Raji (cell line): ENCODE measurements around the gene SPOCK2.

Experiments used
- POLR2A ChIP-seq: IDR thresholded peaks from 2 replicates; pipeline ENCODE4 v1.6.1; 2011; ENCODE audit warnings: low read depth, low read length, control low read depth; ENCODE audit not compliant: insufficient read depth

SPOCK2 gene

GRCh38 chr10:72087969-72088888 is at the start of gene SPOCK2:
SPOCK2 (minus strand) TSS chr10:72088551; CDS start chr10:72088328, 223 bp downstream.
- no peak for TF ChIP-seq POLR2A

- no peak for TF ChIP-seq POLR2A
These were observed 49.2 kb upstream of the SPOCK2 start for GRCh38 chr10:72137583-72137982.

GRCh38 chr10:72134785-72135767 is 46.7 kb upstream of the SPOCK2 start:
- no peak for TF ChIP-seq POLR2A

- no peak for TF ChIP-seq POLR2A
These were observed 45.2 kb upstream of the SPOCK2 start for GRCh38 chr10:72133517-72133916.

GRCh38 chr10:72132854-72133253 is 44.5 kb upstream of the SPOCK2 start:
- TF ChIP-seq POLR2A, result no peak

- no peak for TF ChIP-seq POLR2A
These were observed 39.2 kb upstream of the SPOCK2 start for GRCh38 chr10:72127571-72127970.

GRCh38 chr10:72126872-72127232 is 38.5 kb upstream of the SPOCK2 start:
- TF ChIP-seq POLR2A, result no peak

GRCh38 chr10:72126184-72126871 is 38.0 kb upstream of the SPOCK2 start:
- TF ChIP-seq POLR2A, result no peak

- no peak for TF ChIP-seq POLR2A
These were observed 36.6 kb upstream of the SPOCK2 start for GRCh38 chr10:72124989-72125388.

GRCh38 chr10:72124381-72124780 is 36.0 kb upstream of the SPOCK2 start:
- TF ChIP-seq POLR2A, result no peak

- TF ChIP-seq POLR2A, result no peak
These were observed 35.3 kb upstream of the SPOCK2 start for GRCh38 chr10:72123616-72124015.

GRCh38 chr10:72122221-72122620 is 33.9 kb upstream of the SPOCK2 start:
- TF ChIP-seq POLR2A, result no peak

GRCh38 chr10:72121389-72121788 is 33.0 kb upstream of the SPOCK2 start:
- TF ChIP-seq POLR2A, result no peak

GRCh38 chr10:72116372-72116771 is 28.0 kb upstream of the SPOCK2 start:
- no peak for TF ChIP-seq POLR2A
